ENCODE results near the gene SRPK2. TPM values are rescaled to one million over a fixed set of nuclear protein-coding genes. Genes with fewer than 3 reads are reported as not detected.

Gene SRPK2
- total and polyA plus RNA-seq, 3 donors from 2014 or later = 181 to 293 (median 226) TPM

- H3K27ac ChIP-seq = no peak overlapping the region
- DNase-seq = no peak
- WGBS, 2 donors = 79 to 83% methylated on average over 1 of the region's 1 CpG
- intact Hi-C loops (cut with DNase I; ENCODE audit: low total_unique reads) = no loop called here
- no peak overlapping the region for H3K4me3 ChIP-seq
- TF ChIP-seq, protein P1, sequence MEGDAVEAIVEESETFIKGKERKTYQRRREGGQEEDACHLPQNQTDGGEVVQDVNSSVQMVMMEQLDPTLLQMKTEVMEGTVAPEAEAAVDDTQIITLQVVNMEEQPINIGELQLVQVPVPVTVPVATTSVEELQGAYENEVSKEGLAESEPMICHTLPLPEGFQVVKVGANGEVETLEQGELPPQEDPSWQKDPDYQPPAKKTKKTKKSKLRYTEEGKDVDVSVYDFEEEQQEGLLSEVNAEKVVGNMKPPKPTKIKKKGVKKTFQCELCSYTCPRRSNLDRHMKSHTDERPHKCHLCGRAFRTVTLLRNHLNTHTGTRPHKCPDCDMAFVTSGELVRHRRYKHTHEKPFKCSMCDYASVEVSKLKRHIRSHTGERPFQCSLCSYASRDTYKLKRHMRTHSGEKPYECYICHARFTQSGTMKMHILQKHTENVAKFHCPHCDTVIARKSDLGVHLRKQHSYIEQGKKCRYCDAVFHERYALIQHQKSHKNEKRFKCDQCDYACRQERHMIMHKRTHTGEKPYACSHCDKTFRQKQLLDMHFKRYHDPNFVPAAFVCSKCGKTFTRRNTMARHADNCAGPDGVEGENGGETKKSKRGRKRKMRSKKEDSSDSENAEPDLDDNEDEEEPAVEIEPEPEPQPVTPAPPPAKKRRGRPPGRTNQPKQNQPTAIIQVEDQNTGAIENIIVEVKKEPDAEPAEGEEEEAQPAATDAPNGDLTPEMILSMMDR (IDR thresholded peaks at IDR 0.05) = no peak
- no peak for TF ChIP-seq POLR2A (IDR thresholded peaks at IDR 0.05)
- H3K4me1 ChIP-seq = peaks cover 13% of the 10 kb centered on the region
- no peaks in the 10 kb centered on the region for H3K9me3 ChIP-seq
- no peaks in the 10 kb centered on the region for H3K36me3 ChIP-seq (ENCODE audit: low read depth, missing control alignments)
- no peaks in the 10 kb centered on the region for H3K27me3 ChIP-seq
Observed at GRCh38 chr7:105212212-105212611, 176.5 kb downstream of the SRPK2 start.

GRCh38 chr7:105210721-105211205, 178.0 kb downstream of the SRPK2 start:
- no peaks in the 10 kb centered on the region for H3K27me3 ChIP-seq
- H3K4me1 ChIP-seq = peaks cover 13% of the 10 kb centered on the region
- H3K9me3 ChIP-seq = no peaks in the 10 kb centered on the region
- intact Hi-C loops (cut with DNase I; ENCODE audit: low total_unique reads) = no loop called here
- WGBS, 2 donors = 31 to 35% methylated on average over 5 of the region's 5 CpGs
- DNase-seq = peak; percentile 62
- no peaks in the 10 kb centered on the region for H3K36me3 ChIP-seq (ENCODE audit: low read depth, missing control alignments)
- TF ChIP-seq, protein P1 (IDR thresholded peaks at IDR 0.05) = no peak
- TF ChIP-seq POLR2A (IDR thresholded peaks at IDR 0.05) = no peak
- no peak overlapping the region for H3K4me3 ChIP-seq
- peak overlapping the region in 1 of 2 donors; percentile 42 for H3K27ac ChIP-seq

DNA sequence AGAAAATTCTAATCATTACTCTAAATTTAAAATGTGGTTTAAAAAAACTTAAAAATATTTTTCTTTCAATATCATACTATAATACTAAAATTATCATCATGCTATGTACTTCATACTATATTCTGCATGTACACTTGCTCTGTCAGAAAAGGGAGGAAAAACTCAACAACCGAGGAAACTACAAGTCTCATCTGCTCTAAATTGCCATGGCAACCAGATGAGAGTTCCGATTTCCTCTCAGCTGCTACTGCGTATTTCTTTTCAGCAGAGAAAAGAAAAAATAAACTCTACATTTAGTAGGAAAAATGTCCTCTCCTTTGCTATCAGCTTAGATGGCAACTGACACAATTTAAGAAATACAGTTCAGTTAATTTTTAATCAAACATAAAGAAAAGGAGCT, 178.9 kb downstream of the SRPK2 start:
- no peaks in the 10 kb centered on the region for H3K9me3 ChIP-seq
- H3K4me3 ChIP-seq = no peak overlapping the region
- intact Hi-C loops (cut with DNase I; ENCODE audit: low total_unique reads) = no loop called here
- peaks cover 13% of the 10 kb centered on the region for H3K4me1 ChIP-seq
- H3K36me3 ChIP-seq (ENCODE audit: low read depth, missing control alignments) = no peaks in the 10 kb centered on the region
- no peak for TF ChIP-seq POLR2A (IDR thresholded peaks at IDR 0.05)
- TF ChIP-seq, protein P1 (IDR thresholded peaks at IDR 0.05) = no peak
- DNase-seq = no peak
- H3K27ac ChIP-seq = peak overlapping the region in 1 of 2 donors; percentile 42
- 32 to 38% methylated on average over 3 of the region's 3 CpGs for WGBS, 2 donors
- no peaks in the 10 kb centered on the region for H3K27me3 ChIP-seq

DNA sequence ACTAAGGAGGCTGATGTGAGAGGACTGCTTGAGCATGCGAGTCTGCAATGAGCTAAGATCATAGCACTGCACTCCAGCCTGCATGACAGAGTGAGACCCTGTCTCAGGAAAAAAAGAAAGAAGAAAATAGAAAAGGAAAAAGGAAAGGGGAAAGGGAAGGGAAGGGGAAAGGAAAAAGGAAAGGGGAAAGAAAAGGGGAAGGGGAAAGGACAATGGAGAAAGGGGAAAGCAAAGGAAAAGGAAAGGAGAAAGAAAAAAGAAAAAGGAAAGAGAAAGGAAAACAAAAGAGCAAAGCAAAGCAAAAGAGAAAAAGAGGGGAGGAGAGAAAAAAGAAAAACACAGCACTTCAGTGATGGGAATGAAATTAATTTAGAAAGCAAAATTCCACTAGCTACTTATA, 179.3 kb downstream of the SRPK2 start:
- DNase-seq = no peak
- intact Hi-C loops (cut with DNase I; ENCODE audit: low total_unique reads) = no loop called here
- Histone ChIP-seq H3K9me3 (no peaks in the 10 kb centered on the region), H3K27ac (no peak overlapping the region), H3K4me3 (no peak overlapping the region), H3K36me3 (ENCODE audit: low read depth, missing control alignments) (no peaks in the 10 kb centered on the region), H3K4me1 (peaks cover 13% of the 10 kb centered on the region), H3K27me3 (no peaks in the 10 kb centered on the region)
- TF ChIP-seq, protein P1 (IDR thresholded peaks at IDR 0.05) = no peak
- TF ChIP-seq POLR2A (IDR thresholded peaks at IDR 0.05) = no peak
- WGBS, 2 donors = 86 to 88% methylated on average over 1 of the region's 1 CpG

- Histone ChIP-seq H3K4me3 (no peak overlapping the region), H3K4me1 (peaks cover 17% of the 10 kb centered on the region), H3K36me3 (ENCODE audit: low read depth, missing control alignments) (no peaks in the 10 kb centered on the region), H3K9me3 (no peaks in the 10 kb centered on the region), H3K27ac (no peak overlapping the region), H3K27me3 (no peaks in the 10 kb centered on the region)
- intact Hi-C loops (cut with DNase I; ENCODE audit: low total_unique reads) = no loop called here
- WGBS, 2 donors = 97% methylated on average over 2 of the region's 2 CpGs
- TF ChIP-seq, protein P1 (IDR thresholded peaks at IDR 0.05) = no peak
- no peak for TF ChIP-seq POLR2A (IDR thresholded peaks at IDR 0.05)
- DNase-seq = no peak
Observed at GRCh38 chr7:105206985-105207384, 181.7 kb downstream of the SRPK2 start.

Measured in testis (tissue), 3 donors.